NCI-H524 (cell line): ENCODE data around the gene SLC7A7.
"Not testable (repeated sequence)": the region's sequence is repeated elsewhere in the genome, so short reads cannot be mapped to it uniquely, and the experiment has no call there.

Source experiments
- DNase-seq, 2 experiments: peaks; one replicate each; lab custom pipeline; 2025; lab: John Stamatoyannopoulos, UW

The SLC7A7 gene

GRCh38 chr14:22791301-22791700 lies 23.9 kb downstream of the SLC7A7 start:
- DNase-seq = no peak

DNA sequence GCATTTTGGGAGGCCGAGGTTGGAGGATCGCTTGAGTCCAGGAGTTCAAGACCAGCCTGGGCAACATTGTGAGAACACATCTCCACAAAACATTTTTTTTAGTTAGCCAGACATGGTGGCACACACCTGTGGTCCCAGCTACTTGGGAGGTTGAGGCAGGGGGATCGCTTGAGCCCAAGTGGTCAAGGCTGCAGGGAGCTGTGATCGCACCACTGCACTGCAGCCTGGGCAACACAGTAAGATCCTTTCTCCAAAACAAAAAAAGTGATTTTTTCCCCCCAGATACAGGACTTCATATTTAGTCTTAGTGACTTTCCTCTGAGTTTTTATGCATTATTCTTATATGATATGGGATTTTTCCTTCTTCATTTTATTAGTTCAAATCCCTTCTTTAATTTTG lies 28.6 kb downstream of the SLC7A7 start:
- no peak for DNase-seq

- no peak for DNase-seq
These were observed 33.8 kb downstream of the SLC7A7 start for GRCh38 chr14:22781301-22781991.

DNA sequence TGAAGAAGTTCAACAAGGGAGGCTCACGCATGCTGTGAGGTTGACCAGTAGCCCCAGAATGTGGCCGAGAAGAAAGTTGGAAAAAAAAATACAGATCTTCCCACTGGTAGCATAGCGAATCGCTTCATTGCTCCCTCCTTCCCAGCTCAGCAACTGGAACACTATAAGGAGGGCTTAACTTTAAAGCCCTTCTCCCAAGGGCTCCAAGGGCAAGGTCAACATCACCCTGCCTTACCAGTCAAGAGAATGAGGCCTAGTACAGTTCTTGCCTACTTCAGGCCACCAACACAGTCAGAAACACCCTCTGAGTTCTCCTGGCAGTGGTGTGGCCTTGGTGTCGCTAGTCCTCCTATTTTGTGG lies 34.3 kb downstream of the SLC7A7 start:
- DNase-seq = no peak

DNA sequence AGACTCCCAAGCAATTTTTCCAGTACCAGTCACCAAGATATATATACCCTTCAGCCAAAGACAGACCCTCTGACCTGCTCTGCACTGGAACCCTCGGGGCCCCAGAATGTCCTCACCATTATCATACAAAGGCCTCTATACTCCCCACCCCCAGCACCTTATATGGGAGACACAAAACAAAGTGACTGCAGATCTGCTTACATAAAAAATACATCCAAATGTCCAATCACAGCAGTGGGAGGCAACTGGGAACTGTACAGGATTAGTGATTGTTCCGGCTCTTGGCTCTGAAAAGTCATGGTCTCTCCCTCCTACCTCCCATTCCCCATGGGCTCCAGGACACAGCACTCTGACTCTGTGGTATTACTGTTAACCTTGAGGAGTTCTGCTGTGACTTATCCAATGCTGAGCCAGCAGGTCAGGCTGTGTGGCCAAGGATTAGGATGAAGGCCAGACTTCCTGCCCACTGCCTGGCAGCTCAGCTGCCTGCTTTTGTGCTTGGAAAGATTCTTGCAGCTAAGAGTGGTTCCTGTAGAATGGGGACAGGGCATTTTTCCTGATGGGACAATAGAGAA lies 35.0 kb downstream of the SLC7A7 start:
- DNase-seq = no peak

- no peak for DNase-seq
These were observed 37.2 kb downstream of the SLC7A7 start for GRCh38 chr14:22778084-22778483.

GRCh38 chr14:22776849-22777248 lies 38.4 kb downstream of the SLC7A7 start:
- DNase-seq = not testable (repeated sequence)

- no peak for DNase-seq
These were observed 39.0 kb downstream of the SLC7A7 start for GRCh38 chr14:22776215-22776614.

DNA sequence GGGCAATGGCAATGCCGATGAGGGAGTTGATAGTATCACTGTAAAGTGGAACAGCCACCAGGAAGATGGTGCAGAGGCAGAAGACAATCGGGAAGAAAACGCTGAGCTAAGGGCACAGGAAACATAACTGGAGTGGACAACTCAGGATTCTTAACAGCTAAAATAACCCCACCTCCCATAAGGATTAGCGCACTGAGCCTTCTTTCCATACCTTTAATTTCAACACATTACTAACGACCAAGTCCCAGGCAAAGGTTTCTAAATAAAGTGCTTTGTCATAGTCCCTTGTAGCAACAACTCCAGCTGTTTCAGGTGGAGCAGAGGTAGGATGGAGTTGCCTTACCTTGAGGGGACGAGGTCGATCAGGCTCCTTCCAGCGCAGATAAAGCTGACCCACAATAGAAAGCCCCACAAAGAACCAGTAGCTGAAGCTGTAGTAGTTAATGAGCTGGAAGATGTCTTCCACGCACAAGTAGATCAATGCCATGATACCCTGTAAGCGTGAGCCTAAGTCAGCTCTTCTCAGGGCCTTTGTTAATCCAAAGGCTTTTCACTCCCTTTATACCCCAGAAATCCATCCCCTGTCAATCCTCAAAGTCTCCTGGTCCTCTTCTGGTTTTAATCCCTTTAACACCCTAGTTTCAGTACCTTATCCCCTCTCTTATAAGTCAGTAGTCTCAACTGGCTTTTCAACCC lies 41.1 kb downstream of the SLC7A7 start:
- no peak for DNase-seq

GRCh38 chr14:22773162-22774010 lies 41.8 kb downstream of the SLC7A7 start:
- DNase-seq = no peak

- DNase-seq = no peak
These were observed 42.5 kb downstream of the SLC7A7 start for GRCh38 chr14:22772725-22773124.

- no peak for DNase-seq
These were observed 44.6 kb downstream of the SLC7A7 start for GRCh38 chr14:22770481-22771187.

DNA sequence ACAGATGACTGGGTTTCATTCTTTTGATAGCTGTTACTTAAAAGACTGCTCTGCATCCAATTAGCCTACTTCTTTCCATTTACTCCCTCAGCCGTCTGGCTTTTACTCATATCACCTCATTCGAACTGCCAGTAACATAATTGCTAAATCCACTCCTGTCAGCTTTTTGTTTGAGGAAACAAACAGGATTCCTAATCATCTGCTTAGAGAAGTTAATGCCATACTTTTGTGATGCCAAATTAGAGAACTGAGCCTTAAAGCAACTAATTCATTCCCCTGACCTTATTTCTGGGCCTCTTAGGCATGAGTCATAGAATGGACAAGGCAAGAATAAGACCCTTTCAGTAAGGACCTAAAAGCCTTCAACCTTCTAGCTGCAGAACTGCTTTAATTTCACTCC lies 45.9 kb downstream of the SLC7A7 start:
- no peak for DNase-seq

- DNase-seq = no peak
These were observed 46.3 kb downstream of the SLC7A7 start for GRCh38 chr14:22768947-22769346.

DNA sequence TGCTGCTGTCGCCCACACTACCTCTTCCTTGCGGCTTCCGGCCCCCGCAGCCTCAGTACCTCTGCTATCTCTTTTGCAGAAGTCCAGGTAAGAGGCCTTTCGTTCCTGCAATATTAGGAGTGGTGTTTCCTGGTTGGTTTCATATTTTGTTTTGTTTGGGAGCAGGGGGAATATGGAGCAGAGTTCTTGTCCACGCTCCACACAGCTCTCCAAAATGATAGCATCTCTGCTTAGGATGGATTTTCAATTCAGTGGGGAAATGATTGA lies 48.0 kb downstream of the SLC7A7 start:
- no peak for DNase-seq

DNA sequence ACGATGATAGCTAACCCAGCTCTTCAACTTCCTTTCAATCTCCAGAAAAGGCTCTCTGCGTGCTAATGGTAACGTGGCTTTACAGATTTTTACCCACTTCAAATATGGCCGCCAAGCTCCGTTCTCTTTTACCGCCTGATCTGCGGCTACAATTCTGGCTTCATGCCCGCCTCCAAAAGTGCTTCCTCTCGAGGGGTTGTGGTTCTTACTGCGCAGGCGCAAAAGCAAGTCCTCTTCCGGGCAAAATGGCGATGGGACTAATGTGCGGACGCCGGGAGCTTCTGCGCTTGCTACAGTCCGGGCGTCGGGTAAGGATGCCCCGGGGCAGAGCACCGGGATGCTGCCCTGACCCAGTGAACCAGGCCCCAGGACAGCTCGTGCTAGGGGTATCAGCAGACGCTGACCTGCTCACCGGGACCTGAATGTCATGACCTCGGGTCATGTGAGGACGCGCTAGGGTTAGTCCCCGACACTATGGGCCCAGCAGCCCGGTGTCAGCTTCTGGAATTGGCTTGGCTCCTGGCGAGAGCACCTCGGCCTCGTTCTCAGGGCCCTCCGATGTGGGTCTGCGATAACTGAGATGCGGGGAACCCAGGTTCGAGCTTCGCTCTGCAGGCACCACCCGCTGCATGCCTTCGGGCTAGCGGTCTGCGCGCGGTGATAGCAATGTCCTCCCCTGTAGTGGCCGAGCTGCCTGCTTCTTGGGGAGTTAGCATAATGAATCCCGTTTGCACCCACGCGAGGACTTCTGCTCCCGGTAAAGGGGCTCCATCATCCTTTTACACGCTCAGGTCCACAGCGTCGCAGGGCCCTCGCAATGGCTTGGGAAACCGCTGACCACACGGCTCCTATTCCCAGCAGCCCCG lies 48.5 kb downstream of the SLC7A7 start, which contains the start of gene OXA1L:
Gene OXA1L, plus strand, starts transcription at position 232 of the 866 bp plus-strand sequence. Its CDS starts 14 bp downstream, at position 246.
- peak; percentile 99 to 100 for DNase-seq

- DNase-seq = no peak
These were observed 50.9 kb downstream of the SLC7A7 start for GRCh38 chr14:22764382-22764781.

DNA sequence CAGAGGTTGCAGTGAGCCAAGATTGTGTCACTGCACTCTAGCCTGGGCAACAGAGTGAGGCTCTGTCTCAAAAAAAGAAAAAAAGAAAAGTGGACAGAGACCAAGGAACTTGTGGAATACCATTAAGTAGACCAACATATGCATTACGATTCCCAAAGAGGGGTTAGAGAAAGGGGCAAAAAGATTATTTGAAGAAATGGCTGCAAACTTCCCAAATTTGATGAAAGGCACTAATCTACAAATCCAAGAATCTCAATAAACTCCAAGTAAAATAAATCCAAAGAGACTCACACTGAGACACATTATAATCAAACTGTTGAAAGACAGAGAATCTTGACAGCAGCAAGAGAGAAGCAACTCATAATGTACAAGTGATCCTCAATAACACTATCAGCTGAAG lies 53.5 kb downstream of the SLC7A7 start:
- DNase-seq = no peak

DNA sequence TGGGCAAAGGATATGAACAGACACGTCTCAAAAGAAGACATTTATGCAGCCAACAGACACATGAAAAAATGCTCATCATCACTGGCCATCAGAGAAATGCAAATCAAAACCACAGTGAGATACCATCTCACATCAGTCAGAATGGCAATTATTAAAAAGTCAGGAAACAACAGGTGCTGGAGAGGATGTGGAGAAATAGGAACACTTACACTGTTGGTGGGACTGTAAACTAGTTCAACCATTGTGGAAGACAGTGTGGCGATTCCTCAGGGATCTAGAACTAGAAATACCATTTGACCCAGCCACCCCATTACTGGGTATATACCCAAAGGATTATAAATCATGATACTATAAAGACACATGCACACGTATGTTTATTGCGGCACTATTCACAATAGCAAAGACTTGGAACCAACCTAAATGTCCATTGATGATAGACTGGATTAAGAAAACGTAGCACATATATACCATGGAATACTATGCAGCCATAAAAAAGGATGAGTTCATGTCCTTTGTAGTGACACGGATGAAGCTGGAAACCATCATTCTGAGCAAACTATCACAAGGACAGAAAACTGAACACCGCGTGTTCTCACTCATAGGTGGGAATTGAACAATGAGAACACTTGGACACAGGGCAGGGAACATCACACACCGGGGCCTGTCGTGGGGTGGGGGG lies 57.1 kb downstream of the SLC7A7 start:
- not testable (repeated sequence) for DNase-seq

DNA sequence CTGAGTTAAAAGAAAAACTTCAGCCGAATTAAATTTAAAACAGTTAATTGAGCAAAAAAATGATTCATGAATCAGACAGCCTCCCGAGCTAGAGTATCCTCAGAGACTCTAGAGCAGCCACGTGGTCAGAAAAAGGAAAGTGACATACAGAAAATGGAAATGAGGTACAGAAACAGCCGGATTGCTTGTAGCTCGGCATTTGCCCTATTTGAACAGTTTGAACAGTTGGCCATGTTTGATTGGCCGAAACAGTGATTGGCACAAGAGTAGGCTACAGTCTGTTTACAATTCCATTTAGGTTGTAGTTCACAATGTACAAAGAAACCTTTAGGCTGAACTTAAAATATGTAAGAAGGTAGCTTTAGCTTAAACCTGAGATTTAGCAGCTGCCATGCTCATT lies 61.6 kb downstream of the SLC7A7 start:
- DNase-seq = no peak
